Panc1 (cell line): ENCODE measurements around the gene RNU2-63P. TPM values are rescaled to one million over a fixed set of nuclear protein-coding genes. Genes with fewer than 3 reads are reported as not detected.
"Not testable (repeated sequence)": the region's sequence is repeated elsewhere in the genome, so short reads cannot be mapped to it uniquely, and the experiment has no call there.

Source experiments
- ATAC-seq: fragments of 200-7000 bp; cut with Tn5 transposase; 2 replicates; pipeline ENCODE4 v1.9.1; 2020; ENCODE audit warnings: mild to moderate bottlenecking, moderate library complexity
- BruUV-seq: library from RNA; stranded (reverse); fragments of 400-500 nt; replicated peaks from 2 replicates; lab custom pipeline; 2021; lab: Mats Ljungman, UMichigan
- CTCF ChIA-PET: fragments of 300-600 bp; sonication (Branson Sonifier 250); formaldehyde crosslinking; loops from one replicate; lab custom pipeline; 2022; ENCODE audit warnings: antibody characterized with exemption; lab: Charles Lee
- POLR2A ChIA-PET: fragments of 300-600 bp; sonication (Branson Sonifier 250); formaldehyde crosslinking; loops from one replicate; lab custom pipeline; 2022; ENCODE audit warnings: antibody characterized with exemption; lab: Charles Lee
- DNase-seq: peaks from one replicate; pipeline ENCODE4 v3.0.0-alpha.2; 2010; ENCODE audit warnings: low read depth, low spot score
- H3K27ac ChIP-seq: 2 replicates; pipeline ENCODE4 v1.5.1; 2011; ENCODE audit warnings: mild to moderate bottlenecking, low read length, inconsistent platforms
- H3K27me3 ChIP-seq: fragments of 200-500 bp; sonication (Bioruptor generic); 2 replicates; pipeline ENCODE4 v1.6.0; 2014; ENCODE audit warnings: low read length, inconsistent platforms; ENCODE audit not compliant: control insufficient read depth, insufficient read depth
- H3K36me3 ChIP-seq: fragments of 200-500 bp; sonication (Bioruptor generic); 2 replicates; pipeline ENCODE4 v1.5.1; 2014; ENCODE audit warnings: inconsistent platforms, mild to moderate bottlenecking, low read length, moderate library complexity; ENCODE audit not compliant: control insufficient read depth, insufficient read depth
- H3K4me1 ChIP-seq: 2 replicates; pipeline ENCODE4 v1.5.1; 2011; ENCODE audit warnings: inconsistent platforms, mild to moderate bottlenecking, low read length, moderate library complexity; ENCODE audit not compliant: control insufficient read depth, insufficient read depth
- H3K4me3 ChIP-seq, 2 experiments: 2 replicates each; pipeline ENCODE4 v1.5.1; 2011 to 2012; ENCODE audit warnings: low read depth in 2 of 2, low read length in 2 of 2, mild to moderate bottlenecking in 2 of 2, inconsistent platforms in 1 of 2, moderate library complexity in 1 of 2
- H3K9me3 ChIP-seq: fragments of 200-500 bp; sonication (Bioruptor generic); 2 replicates; pipeline ENCODE4 v1.5.1; 2014; ENCODE audit warnings: low read depth, mild to moderate bottlenecking, inconsistent platforms, low read length, moderate library complexity; ENCODE audit not compliant: control insufficient read depth, insufficient read depth
- CTCF ChIP-seq: fragments of 450-650 bp; IDR thresholded peaks from 2 replicates; pipeline ENCODE4 v1.5.1; 2017; ENCODE audit warnings: mild to moderate bottlenecking
- POLR2AphosphoS5 ChIP-seq: IDR thresholded peaks from 2 replicates; pipeline ENCODE4 v1.6.1; 2012; ENCODE audit warnings: mild to moderate bottlenecking, low read depth, low read length, moderate library complexity
- REST ChIP-seq, 2 experiments: IDR thresholded peaks; 2 replicates each; pipeline ENCODE4 v1.6.1; 2011 to 2012; ENCODE audit warnings: low read depth in 2 of 2, control low read depth in 1 of 2, low read length in 1 of 2, mild to moderate bottlenecking in 1 of 2, moderate library complexity in 1 of 2; ENCODE audit not compliant: insufficient read depth in 1 of 2
- SIN3A ChIP-seq: IDR thresholded peaks from 2 replicates; pipeline ENCODE4 v1.6.1; 2012; ENCODE audit warnings: low read depth, mild to moderate bottlenecking, low read length, moderate library complexity, borderline replicate concordance; ENCODE audit not compliant: insufficient read depth
- TCF7L2 ChIP-seq: IDR thresholded peaks from 2 replicates; pipeline ENCODE4 v1.6.1; 2011; ENCODE audit warnings: mild to moderate bottlenecking, low read depth, low read length, inconsistent platforms
- in situ Hi-C: cut with HindIII; loops from 2 replicates; pipeline ENCODE4 v1.10.0; 2016; ENCODE audit warnings: low sequenced_read_pairs, low pct_unique_long_range_greater_than_20kb
- intact Hi-C: fragments of 100-400 bp; cut with micrococcal nuclease; formaldehyde crosslinking; loops from one replicate; pipeline ENCODE4 v1.10.0; 2022; ENCODE audit not compliant: unreplicated experiment
- total RNA-seq: library from RNA; stranded (reverse); gene quantifications from one replicate; pipeline ENCODE4 v1.2.1, GENCODE V29; 2021; ENCODE audit not compliant: unreplicated experiment

The RNU2-63P gene
- total RNA-seq, 1 experiment from 2014 or later, result 14.0 TPM

GRCh38 chr2:87996570-87996969 lies 19.8 kb downstream of the RNU2-63P start:
- Histone ChIP-seq H3K4me1 (no peaks in the 10 kb centered on the region), H3K9me3 (no peaks in the 10 kb centered on the region), H3K27ac (no peak overlapping the region), H3K4me3 (no peak overlapping the region), H3K27me3 (no peaks in the 10 kb centered on the region), H3K36me3 (no peaks in the 10 kb centered on the region)
- TF ChIP-seq REST (IDR thresholded peaks at IDR 0.05; ENCODE audit: insufficient read depth in 1 of 2, low read depth in 2 of 2, low read length in 1 of 2) (no peak), TCF7L2 (no peak), POLR2AphosphoS5 (no peak), CTCF (no peak), SIN3A (no peak)
- ChIA-PET POLR2A (no interaction called here), CTCF (interaction anchor here (0.6 kb wide), 1 partner anchor 53 kb away, joined by 4 read pairs; no protein-coding TSS in a partner anchor)
- no TSS peak for BruUV-seq
- ATAC-seq (no peak), DNase-seq (no peak)
- in situ Hi-C loops, result no loop called here
- intact Hi-C loops, result no loop called here

GRCh38 chr2:87995756-87996155 lies 20.6 kb downstream of the RNU2-63P start:
- H3K4me1 ChIP-seq, result no peaks in the 10 kb centered on the region
- no peaks in the 10 kb centered on the region for H3K27me3 ChIP-seq
- no peaks in the 10 kb centered on the region for H3K36me3 ChIP-seq
- H3K9me3 ChIP-seq, result no peaks in the 10 kb centered on the region
- POLR2A ChIA-PET, result no interaction called here
- in situ Hi-C loops, result no loop called here
- intact Hi-C loops, result no loop called here
- no peak for ATAC-seq
- H3K4me3 ChIP-seq, result no peak overlapping the region
- no peak overlapping the region for H3K27ac ChIP-seq
- CTCF ChIA-PET, result no interaction called here
- TF ChIP-seq REST (IDR thresholded peaks at IDR 0.05; ENCODE audit: insufficient read depth in 1 of 2, low read depth in 2 of 2, low read length in 1 of 2) (no peak), TCF7L2 (no peak), SIN3A (no peak), CTCF (no peak), POLR2AphosphoS5 (no peak)
- DNase-seq, result no peak
- BruUV-seq, result no TSS peak

GRCh38 chr2:87994304-87994850 lies 22.0 kb downstream of the RNU2-63P start:
- BruUV-seq, H3K36me3 ChIP-seq, H3K9me3 ChIP-seq, intact Hi-C loops, H3K27ac ChIP-seq, H3K27me3 ChIP-seq, in situ Hi-C loops, H3K4me1 ChIP-seq, H3K4me3 ChIP-seq, CTCF ChIA-PET, ATAC-seq, DNase-seq, POLR2A ChIA-PET: not testable (repeated sequence)
